ENCODE results near the gene ALDH1L2.
"Not testable (repeated sequence)": the region's sequence is repeated elsewhere in the genome, so short reads cannot be mapped to it uniquely, and the experiment has no call there.

ALDH1L2 gene

DNA sequence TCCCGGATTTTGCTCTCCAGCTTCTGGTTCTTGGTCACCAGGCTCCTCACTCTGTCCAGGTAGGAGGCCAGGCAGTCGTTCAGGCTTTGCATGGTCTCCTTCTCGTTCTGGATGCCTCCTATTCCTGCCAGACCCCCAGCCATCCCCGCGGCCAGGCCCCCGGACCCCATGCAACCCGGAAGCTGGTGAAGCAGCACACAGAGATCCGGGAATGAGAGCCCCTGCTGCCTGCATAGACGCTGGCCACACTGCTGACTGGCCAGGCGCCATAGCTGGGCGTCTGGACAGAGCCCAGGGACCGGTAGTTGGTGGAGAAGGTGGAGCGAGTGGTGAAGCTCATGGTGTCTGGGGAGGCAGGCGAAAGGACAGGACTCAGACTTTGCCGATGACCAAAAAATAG is 106.6 kb downstream of the ALDH1L2 start:
- DNase-seq (ENCODE audit: low read depth), result not testable (repeated sequence)

DNA sequence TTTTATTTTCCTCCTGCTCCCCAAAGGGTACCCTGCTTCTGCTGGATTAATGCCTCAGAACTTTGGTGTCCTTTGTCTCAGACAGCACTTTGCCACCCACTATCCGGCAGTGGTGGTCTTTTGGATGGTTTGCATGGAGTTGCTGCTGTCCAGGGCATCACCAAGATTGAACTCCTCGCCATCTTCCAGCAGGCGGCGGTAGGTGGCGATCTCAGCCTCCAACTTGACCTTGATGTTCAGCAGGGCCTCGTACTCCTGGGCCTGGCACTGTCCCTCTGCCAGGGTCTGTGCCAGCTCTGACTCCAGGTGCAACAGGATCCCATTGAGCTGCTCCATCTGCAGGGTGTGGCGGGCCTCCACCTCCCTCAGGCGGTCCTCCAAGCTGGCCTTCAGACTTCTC is 107.6 kb downstream of the ALDH1L2 start:
- no peak for DNase-seq (ENCODE audit: low read depth)

GRCh38 chr12:104975587-104976343 is 108.5 kb downstream of the ALDH1L2 start:
- DNase-seq (ENCODE audit: low read depth), result no peak

DNA sequence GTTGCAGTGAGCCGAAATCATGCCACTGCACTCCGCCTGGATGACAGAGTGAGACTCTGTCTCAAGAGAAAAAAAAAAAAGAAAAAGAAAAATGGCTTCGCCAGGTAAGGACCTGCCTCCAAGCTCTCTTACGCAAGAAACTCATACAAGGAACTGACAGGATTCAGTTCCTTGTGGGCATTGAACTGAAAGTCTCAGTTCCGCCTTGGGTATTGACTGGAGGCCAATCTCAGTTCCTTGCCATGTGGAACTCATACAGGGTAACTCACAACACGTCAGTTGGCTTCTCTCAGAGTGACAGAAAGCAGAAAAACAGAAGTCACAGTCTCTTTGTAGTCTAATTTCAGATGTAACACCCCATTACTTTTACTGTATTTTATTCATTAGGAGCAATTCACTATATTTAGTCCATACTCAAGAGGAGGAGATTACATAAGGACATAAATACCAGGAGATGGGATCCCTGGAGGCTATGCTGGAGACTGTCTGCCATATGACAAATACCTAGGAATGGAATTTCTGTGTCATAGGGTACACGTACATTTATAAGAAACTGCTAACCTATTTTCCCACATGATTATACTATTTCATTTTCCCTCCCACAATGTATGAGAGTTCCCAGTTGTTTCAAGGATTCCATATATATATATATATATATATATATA is 109.5 kb downstream of the ALDH1L2 start:
- no peak for DNase-seq (ENCODE audit: low read depth)

GRCh38 chr12:104973250-104973649 is 111.0 kb downstream of the ALDH1L2 start:
- DNase-seq (ENCODE audit: low read depth), result no peak

DNA sequence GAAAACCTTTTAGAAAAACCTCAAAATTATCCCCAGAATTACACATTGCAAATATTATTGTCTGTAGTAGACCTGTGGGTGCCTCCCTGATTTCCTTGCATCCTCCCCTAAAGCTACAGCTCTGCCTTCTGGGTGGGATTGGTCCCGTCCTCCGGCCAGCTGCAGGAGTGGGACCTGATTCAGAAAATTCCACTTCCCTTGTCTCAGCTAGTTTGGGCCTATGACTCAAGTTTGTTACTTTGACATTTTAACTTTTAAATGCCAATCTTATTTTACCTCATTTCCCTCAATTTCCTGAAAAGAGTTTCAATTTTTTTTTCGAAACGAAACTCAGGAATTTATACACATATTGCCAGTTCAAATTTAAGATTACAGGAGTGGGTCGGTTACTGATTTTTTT is 113.0 kb downstream of the ALDH1L2 start:
- no peak for DNase-seq (ENCODE audit: low read depth)

Data from activated T-cell treated with anti-CD3 and anti-CD28 coated beads for 1 hour (primary cell).